ES-I3 (cell line): ENCODE measurements around the gene CNTN3.

Source experiments
- H3K36me3 ChIP-seq: 2 replicates; pipeline ENCODE4 v1.6.1; 2013; ENCODE audit warnings: mild to moderate bottlenecking, low read length, control low read depth, moderate library complexity; ENCODE audit not compliant: insufficient read depth
- H3K4me1 ChIP-seq: 2 replicates; pipeline ENCODE4 v1.6.1; 2013; ENCODE audit warnings: mild to moderate bottlenecking, control low read depth, low read length; ENCODE audit not compliant: insufficient read depth
- H3K9ac ChIP-seq: 2 replicates; pipeline ENCODE4 v1.6.1; 2013; ENCODE audit warnings: low read depth, mild to moderate bottlenecking, low read length, moderate library complexity
- H3K9me3 ChIP-seq: 2 replicates; pipeline ENCODE4 v1.6.1; 2013; ENCODE audit warnings: mild to moderate bottlenecking, low read length, moderate library complexity; ENCODE audit not compliant: control insufficient read depth, insufficient read depth

Gene CNTN3

GRCh38 chr3:74630602-74631001 is 16.1 kb upstream of the CNTN3 start:
- H3K9me3 ChIP-seq = no peaks in the 10 kb centered on the region
- H3K36me3 ChIP-seq = no peaks in the 10 kb centered on the region
- H3K4me1 ChIP-seq = no peaks in the 10 kb centered on the region
- no peak overlapping the region for H3K9ac ChIP-seq

GRCh38 chr3:74626011-74626410 is 11.6 kb upstream of the CNTN3 start:
- H3K9me3 ChIP-seq = no peaks in the 10 kb centered on the region
- H3K9ac ChIP-seq = no peak overlapping the region
- no peaks in the 10 kb centered on the region for H3K4me1 ChIP-seq
- H3K36me3 ChIP-seq = no peaks in the 10 kb centered on the region

- H3K4me1 ChIP-seq = no peaks in the 10 kb centered on the region
- H3K9me3 ChIP-seq = no peaks in the 10 kb centered on the region
- no peak overlapping the region for H3K9ac ChIP-seq
- no peaks in the 10 kb centered on the region for H3K36me3 ChIP-seq
These were observed 9.8 kb upstream of the CNTN3 start for GRCh38 chr3:74624301-74624700.

GRCh38 chr3:74623261-74623836 is 8.9 kb upstream of the CNTN3 start:
- H3K9me3 ChIP-seq = no peaks in the 10 kb centered on the region
- no peak overlapping the region for H3K9ac ChIP-seq
- no peaks in the 10 kb centered on the region for H3K4me1 ChIP-seq
- H3K36me3 ChIP-seq = no peaks in the 10 kb centered on the region

- H3K36me3 ChIP-seq = no peaks in the 10 kb centered on the region
- no peaks in the 10 kb centered on the region for H3K4me1 ChIP-seq
- no peak overlapping the region for H3K9ac ChIP-seq
- H3K9me3 ChIP-seq = no peaks in the 10 kb centered on the region
These were observed 7.1 kb upstream of the CNTN3 start for GRCh38 chr3:74621581-74621980.

- Histone ChIP-seq H3K9me3 (no peaks in the 10 kb centered on the region), H3K4me1 (no peaks in the 10 kb centered on the region), H3K36me3 (no peaks in the 10 kb centered on the region), H3K9ac (no peak overlapping the region)
These were observed 3.3 kb upstream of the CNTN3 start for GRCh38 chr3:74617776-74618175.

GRCh38 chr3:74613521-74614106 is 845 bp downstream of the CNTN3 start:
- peak overlapping the region; percentile 29; the same call in 1 of the 2 replicates for H3K9ac ChIP-seq
- H3K9me3 ChIP-seq = no peaks in the 10 kb centered on the region
- H3K4me1 ChIP-seq = no peaks in the 10 kb centered on the region
- H3K36me3 ChIP-seq = no peaks in the 10 kb centered on the region

- Histone ChIP-seq H3K4me1 (no peaks in the 10 kb centered on the region), H3K9ac (no peak overlapping the region), H3K9me3 (no peaks in the 10 kb centered on the region), H3K36me3 (no peaks in the 10 kb centered on the region)
These were observed 1.4 kb downstream of the CNTN3 start for GRCh38 chr3:74613060-74613459.

GRCh38 chr3:74611206-74611605 is 3.3 kb downstream of the CNTN3 start:
- Histone ChIP-seq H3K4me1 (no peaks in the 10 kb centered on the region), H3K9me3 (no peaks in the 10 kb centered on the region), H3K36me3 (no peaks in the 10 kb centered on the region), H3K9ac (no peak overlapping the region)

GRCh38 chr3:74607803-74608202 is 6.7 kb downstream of the CNTN3 start:
- no peaks in the 10 kb centered on the region for H3K4me1 ChIP-seq
- H3K9me3 ChIP-seq = peaks cover 2% of the 10 kb centered on the region
- H3K36me3 ChIP-seq = no peaks in the 10 kb centered on the region
- no peak overlapping the region for H3K9ac ChIP-seq

- H3K4me1 ChIP-seq = no peaks in the 10 kb centered on the region
- no peaks in the 10 kb centered on the region for H3K36me3 ChIP-seq
- no peak overlapping the region for H3K9ac ChIP-seq
- H3K9me3 ChIP-seq = peaks cover 2% of the 10 kb centered on the region
These were observed 7.5 kb downstream of the CNTN3 start for GRCh38 chr3:74606996-74607395.

- Histone ChIP-seq H3K4me1 (no peaks in the 10 kb centered on the region), H3K9me3 (peaks cover 2% of the 10 kb centered on the region), H3K36me3 (no peaks in the 10 kb centered on the region), H3K9ac (no peak overlapping the region)
These were observed 9.0 kb downstream of the CNTN3 start for GRCh38 chr3:74605437-74605836.

- Histone ChIP-seq H3K4me1 (no peaks in the 10 kb centered on the region), H3K9me3 (peaks cover 2% of the 10 kb centered on the region), H3K9ac (no peak overlapping the region), H3K36me3 (no peaks in the 10 kb centered on the region)
These were observed 11.2 kb downstream of the CNTN3 start for GRCh38 chr3:74603292-74603691.

- Histone ChIP-seq H3K9me3 (peaks cover 2% of the 10 kb centered on the region), H3K9ac (no peak overlapping the region), H3K4me1 (no peaks in the 10 kb centered on the region), H3K36me3 (no peaks in the 10 kb centered on the region)
These were observed 12.0 kb downstream of the CNTN3 start for GRCh38 chr3:74602471-74602870.

- Histone ChIP-seq H3K9ac (no peak overlapping the region), H3K9me3 (peaks cover 2% of the 10 kb centered on the region), H3K4me1 (no peaks in the 10 kb centered on the region), H3K36me3 (no peaks in the 10 kb centered on the region)
These were observed 12.7 kb downstream of the CNTN3 start for GRCh38 chr3:74601793-74602192.
